Measurements from ENCODE around the gene RTN3. TPM values are rescaled to one million over a fixed set of nuclear protein-coding genes. Genes with fewer than 3 reads are reported as not detected.

Gene RTN3
- total RNA-seq, 3 donors from 2014 or later (not counting 1 experiment from before 2014, with no cell fraction given): 36.9 to 43.0 (median 37.6) TPM

GRCh38 chr11:63711838-63712237 is 30.5 kb downstream of the RTN3 start:
- H3K4me1 ChIP-seq (ENCODE audit: control insufficient read depth, insufficient read depth, low read length): no peaks in the 10 kb centered on the region
- TF ChIP-seq CTCF (IDR thresholded peaks at IDR 0.05): no peak
- WGBS (ENCODE audit: insufficient coverage): 95% methylated on average over 6 of the region's 6 CpGs
- Mint-ChIP-seq H3K4me3 (no peak overlapping the region), H3K27me3 (ENCODE audit: low read depth in 2 of 2) (no peaks in the 10 kb centered on the region), H3K27ac (no peak overlapping the region), H3K4me1 (peaks cover 4 to 5% of the 10 kb centered on the region in 2 donors), H3K36me3 (no peaks in the 10 kb centered on the region), H3K9me3 (no peaks in the 10 kb centered on the region)
- H3K27ac ChIP-seq (ENCODE audit: low read length): no peak overlapping the region
- no peaks in the 10 kb centered on the region for H3K9me3 ChIP-seq (ENCODE audit: control insufficient read depth, insufficient read depth, low read length)
- no peaks in the 10 kb centered on the region for H3K27me3 ChIP-seq (ENCODE audit: control insufficient read depth, insufficient read depth, low read length)
- intact Hi-C loops (cut with micrococcal nuclease): no loop called here
- H3K36me3 ChIP-seq (ENCODE audit: control insufficient read depth, insufficient read depth, low read length): no peaks in the 10 kb centered on the region
- DNase-seq (no peak), ATAC-seq (no peak)
- H3K4me3 ChIP-seq (ENCODE audit: low read length): no peak overlapping the region

DNA sequence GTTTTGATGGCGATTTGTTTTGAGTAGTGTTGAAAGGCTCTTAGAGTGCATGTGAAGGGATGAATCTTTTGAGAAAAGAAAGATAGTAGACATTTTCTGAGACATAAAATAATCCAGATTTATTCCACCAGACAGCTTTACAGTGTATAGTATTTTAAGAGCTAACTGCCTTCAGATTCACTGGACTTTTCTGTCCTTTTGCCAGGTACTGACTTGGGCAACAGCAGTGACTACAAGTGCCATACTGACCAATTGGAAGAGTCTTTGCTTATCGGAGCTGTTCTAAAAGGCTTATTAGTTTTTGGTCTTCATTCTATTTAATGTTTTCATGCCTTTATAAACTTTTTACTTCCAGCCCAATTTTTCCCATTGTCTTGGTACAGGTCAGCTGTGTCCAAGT is 32.5 kb downstream of the RTN3 start:
- no peaks in the 10 kb centered on the region for H3K36me3 Mint-ChIP-seq
- intact Hi-C loops (cut with micrococcal nuclease): no loop called here
- Histone ChIP-seq H3K36me3 (ENCODE audit: control insufficient read depth, insufficient read depth, low read length) (no peaks in the 10 kb centered on the region), H3K27me3 (ENCODE audit: control insufficient read depth, insufficient read depth, low read length) (no peaks in the 10 kb centered on the region), H3K4me3 (ENCODE audit: low read length) (no peak overlapping the region), H3K9me3 (ENCODE audit: control insufficient read depth, insufficient read depth, low read length) (no peaks in the 10 kb centered on the region), H3K4me1 (ENCODE audit: control insufficient read depth, insufficient read depth, low read length) (no peaks in the 10 kb centered on the region), H3K27ac (ENCODE audit: low read length) (no peak overlapping the region)
- 100% methylated on average over 1 of the region's 2 CpGs for WGBS (ENCODE audit: insufficient coverage)
- no peaks in the 10 kb centered on the region for H3K9me3 Mint-ChIP-seq
- no peak overlapping the region for H3K4me3 Mint-ChIP-seq
- no peak overlapping the region for H3K27ac Mint-ChIP-seq
- DNase-seq (no peak), ATAC-seq (no peak)
- peaks cover 5 to 7% of the 10 kb centered on the region in 2 donors for H3K4me1 Mint-ChIP-seq
- no peak for TF ChIP-seq CTCF (IDR thresholded peaks at IDR 0.05)
- H3K27me3 Mint-ChIP-seq (ENCODE audit: low read depth in 2 of 2): no peaks in the 10 kb centered on the region

GRCh38 chr11:63716046-63716445 is 34.7 kb downstream of the RTN3 start:
- intact Hi-C loops (cut with micrococcal nuclease): no loop called here
- no peak for ATAC-seq
- H3K27ac Mint-ChIP-seq: no peak overlapping the region
- Histone ChIP-seq H3K9me3 (ENCODE audit: control insufficient read depth, insufficient read depth, low read length) (no peaks in the 10 kb centered on the region), H3K36me3 (ENCODE audit: control insufficient read depth, insufficient read depth, low read length) (no peaks in the 10 kb centered on the region), H3K27ac (ENCODE audit: low read length) (no peak overlapping the region), H3K27me3 (ENCODE audit: control insufficient read depth, insufficient read depth, low read length) (no peaks in the 10 kb centered on the region), H3K4me1 (ENCODE audit: control insufficient read depth, insufficient read depth, low read length) (no peaks in the 10 kb centered on the region), H3K4me3 (ENCODE audit: low read length) (no peak overlapping the region)
- no peaks in the 10 kb centered on the region for H3K27me3 Mint-ChIP-seq (ENCODE audit: low read depth in 2 of 2)
- no peaks in the 10 kb centered on the region for H3K36me3 Mint-ChIP-seq
- TF ChIP-seq CTCF (IDR thresholded peaks at IDR 0.05): no peak
- H3K4me1 Mint-ChIP-seq: peaks cover 0 to 5% of the 10 kb centered on the region in 2 donors
- no peak for DNase-seq
- H3K4me3 Mint-ChIP-seq: no peak overlapping the region
- no peaks in the 10 kb centered on the region for H3K9me3 Mint-ChIP-seq

DNA sequence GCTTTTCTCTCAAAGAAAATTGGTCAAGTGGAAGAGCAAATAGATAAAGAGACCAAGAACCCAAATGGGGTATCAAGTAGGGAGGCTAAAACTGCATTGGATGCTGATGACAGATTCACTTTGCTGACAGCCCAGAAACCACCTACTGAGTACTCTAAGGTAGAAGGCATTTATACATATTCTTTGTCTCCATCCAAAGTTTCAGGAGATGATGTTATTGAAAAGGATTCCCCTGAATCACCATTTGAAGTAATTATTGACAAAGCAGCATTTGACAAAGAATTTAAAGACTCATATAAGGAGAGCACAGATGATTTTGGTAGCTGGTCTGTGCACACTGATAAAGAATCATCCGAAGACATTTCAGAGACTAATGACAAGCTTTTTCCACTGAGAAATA is 37.7 kb downstream of the RTN3 start:
- WGBS (ENCODE audit: insufficient coverage): 93% methylated on average over 1 of the region's 1 CpG
- no peak for TF ChIP-seq CTCF (IDR thresholded peaks at IDR 0.05)
- Histone ChIP-seq H3K27me3 (ENCODE audit: control insufficient read depth, insufficient read depth, low read length) (no peaks in the 10 kb centered on the region), H3K36me3 (ENCODE audit: control insufficient read depth, insufficient read depth, low read length) (no peaks in the 10 kb centered on the region), H3K27ac (ENCODE audit: low read length) (no peak overlapping the region), H3K4me3 (ENCODE audit: low read length) (no peak overlapping the region), H3K9me3 (ENCODE audit: control insufficient read depth, insufficient read depth, low read length) (no peaks in the 10 kb centered on the region), H3K4me1 (ENCODE audit: control insufficient read depth, insufficient read depth, low read length) (no peaks in the 10 kb centered on the region)
- ATAC-seq: no peak
- Mint-ChIP-seq H3K9me3 (no peaks in the 10 kb centered on the region), H3K36me3 (no peaks in the 10 kb centered on the region), H3K27ac (no peak overlapping the region), H3K4me3 (no peak overlapping the region), H3K4me1 (peaks cover 0 to 5% of the 10 kb centered on the region in 2 donors), H3K27me3 (ENCODE audit: low read depth in 2 of 2) (no peaks in the 10 kb centered on the region)
- DNase-seq: no peak
- intact Hi-C loops (cut with micrococcal nuclease): no loop called here
